K562 (cell line): ENCODE data around the gene TUB. TPM values are rescaled to one million over a fixed set of nuclear protein-coding genes. Genes with fewer than 3 reads are reported as not detected.

Source experiments
- ATAC-seq: fragments of 200-7000 bp; cut with Tn5 transposase; 3 replicates; pipeline ENCODE4 v1.9.1; 2020; ENCODE audit warnings: moderate library complexity
- BruUV-seq: library from RNA; stranded (reverse); fragments of 400-500 nt; replicated peaks from 2 replicates; lab custom pipeline; 2021; lab: Mats Ljungman, UMichigan
- CTCF ChIA-PET: fragments of 300-600 bp; formaldehyde crosslinking; extraction: SDS; loops from one replicate; lab custom pipeline; 2021; ENCODE audit warnings: low intra/inter-chr PET ratio; lab: Yijun Ruan, JAX
- POLR2A ChIA-PET: fragments of 300-600, 350-650 bp; sonication (Branson Sonifier 250); formaldehyde crosslinking; extraction: SDS; loops from one replicate; lab custom pipeline; 2021; ENCODE audit warnings: antibody characterized with exemption, inconsistent platforms; lab: Yijun Ruan, JAX
- DNase-seq, 4 experiments: peaks; one replicate each; pipeline versions ENCODE4 v3.0.0 to v3.0.0-alpha.2; 2011 to 2018; ENCODE audit warnings: low spot score in 3 of 4, mixed read lengths in 3 of 4; ENCODE audit errors: extremely low read depth in 1 of 4
- FAIRE-seq: peaks from 2 replicates; lab custom pipeline; 2011; peaks lifted over from hg19 to GRCh38; lab: Jason Lieb, UNC
- H2AFZ ChIP-seq: 2 replicates; pipeline ENCODE4 v1.6.0; 2011; ENCODE audit warnings: low read depth, low read length, control low read depth, inconsistent platforms
- H3K27ac ChIP-seq: fragments of 200-600 bp; 3 replicates; pipeline ENCODE4 v1.8.0; 2011; ENCODE audit warnings: low read depth, mild to moderate bottlenecking, control low read depth, inconsistent platforms, low read length, moderate library complexity, mixed read lengths; ENCODE audit errors: extremely low read depth
- H3K27me3 ChIP-seq, 2 experiments: fragments of 300-600 bp in 1 of 2; 2 replicates in 1 of 2; 3 replicates in 1 of 2; pipeline versions ENCODE4 v1.6.0 to v1.8.0; 2011; ENCODE audit warnings: inconsistent platforms in 2 of 2, low read length in 2 of 2, mild to moderate bottlenecking in 1 of 2, mixed read lengths in 1 of 2, moderate library complexity in 1 of 2; ENCODE audit not compliant: control insufficient read depth in 2 of 2, insufficient read depth in 2 of 2
- H3K36me3 ChIP-seq: fragments of 300-600 bp; 3 replicates; pipeline ENCODE4 v1.8.0; 2011; ENCODE audit warnings: mild to moderate bottlenecking, low read length, inconsistent platforms; ENCODE audit not compliant: control insufficient read depth, insufficient read depth
- H3K4me1 ChIP-seq, 2 experiments: fragments of 200-600 bp in 1 of 2; replicated peaks in 1 of 2; 2 replicates in 1 of 2; 3 replicates in 1 of 2; pipeline versions ENCODE4 v1.5.1 to v1.8.0; 2011; ENCODE audit warnings: inconsistent platforms in 2 of 2, low read length in 2 of 2, mild to moderate bottlenecking in 1 of 2, mixed read lengths in 1 of 2, moderate library complexity in 1 of 2; ENCODE audit not compliant: control insufficient read depth in 2 of 2, insufficient read depth in 2 of 2
- H3K4me2 ChIP-seq: 2 replicates; pipeline ENCODE4 v1.6.1; 2011; ENCODE audit warnings: low read length, control low read depth, inconsistent platforms, mixed read lengths; ENCODE audit not compliant: insufficient read depth
- H3K4me3 ChIP-seq: fragments of 200-600 bp; sonication (generic), shearing (Covaris generic); 2 replicates; pipeline ENCODE4 v1.5.1; 2016; ENCODE audit warnings: control low read depth, inconsistent platforms
- H3K79me2 ChIP-seq: fragments of 200-600 bp; 3 replicates; pipeline ENCODE4 v1.8.0; 2011; ENCODE audit warnings: low read length, inconsistent platforms; ENCODE audit not compliant: control insufficient read depth, insufficient read depth
- H3K9ac ChIP-seq, 2 experiments: 2 replicates each; pipeline versions ENCODE4 v1.6.0 to v1.6.1; 2011; ENCODE audit warnings: low read depth in 2 of 2, low read length in 2 of 2, control low read depth in 1 of 2, inconsistent platforms in 1 of 2, mild to moderate bottlenecking in 1 of 2, mixed read lengths in 1 of 2; ENCODE audit not compliant: insufficient read depth in 1 of 2
- H3K9me1 ChIP-seq: one replicate; pipeline ENCODE4 v1.6.0; 2011; ENCODE audit warnings: inconsistent platforms, mild to moderate bottlenecking, low read length, moderate library complexity; ENCODE audit not compliant: control insufficient read depth, insufficient read depth
- H3K9me3 ChIP-seq: replicated peaks from 2 replicates; pipeline ENCODE4 v1.5.1; 2011; ENCODE audit warnings: low read depth, low read length, inconsistent platforms; ENCODE audit not compliant: control insufficient read depth, insufficient read depth
- H4K20me1 ChIP-seq: replicated peaks from 2 replicates; pipeline ENCODE4 v1.6.1; 2011; ENCODE audit warnings: low read length, inconsistent platforms, mixed read lengths; ENCODE audit not compliant: control insufficient read depth, insufficient read depth
- BRF2 ChIP-seq: IDR thresholded peaks from 3 replicates; pipeline ENCODE4 v1.6.1; 2011; ENCODE audit warnings: borderline replicate concordance, mild to moderate bottlenecking; ENCODE audit not compliant: insufficient read length, insufficient read depth
- EHMT2 ChIP-seq: fragments of 450-650 bp; IDR thresholded peaks from 2 replicates; pipeline ENCODE4 v1.6.1; 2018; ENCODE audit warnings: antibody characterized with exemption
- KDM4B ChIP-seq, 2 experiments: fragments of 450-650 bp in 1 of 2; sonication (generic) in 1 of 2; IDR thresholded peaks; 2 replicates each; pipeline ENCODE4 v1.6.1; 2016 to 2017; ENCODE audit warnings: borderline replicate concordance in 2 of 2, antibody characterized with exemption in 1 of 2, low read depth in 1 of 2, mild to moderate bottlenecking in 1 of 2
- MAFF ChIP-seq: IDR thresholded peaks from 2 replicates; pipeline ENCODE4 v1.6.1; 2012; ENCODE audit warnings: low read length, improper control_type of control experiment
- PHF21A ChIP-seq: fragments of 450-650 bp; IDR thresholded peaks from 2 replicates; pipeline ENCODE4 v1.6.1; 2017; ENCODE audit warnings: low read depth, borderline replicate concordance
- PHF8 ChIP-seq: fragments of 200-600 bp; sonication (generic); IDR thresholded peaks from 2 replicates; pipeline ENCODE4 v1.6.1; 2012; ENCODE audit warnings: mixed run types, mild to moderate bottlenecking, inconsistent platforms, low read length, moderate library complexity, borderline replicate concordance
- SMAD2 ChIP-seq: fragments of 150-350 bp; IDR thresholded peaks from 2 replicates; pipeline ENCODE4 v1.6.1; 2014; ENCODE audit warnings: low read depth, mild to moderate bottlenecking, low read length
- ZNF217 ChIP-seq: sonication (generic); formaldehyde crosslinking; IDR thresholded peaks from 2 replicates; pipeline ENCODE4 v1.8.0; 2022; ENCODE audit warnings: mild to moderate bottlenecking, missing genetic modification reagents
- ZNF584 ChIP-seq: fragments of 200-800 bp; sonication (Bioruptor generic); IDR thresholded peaks from 2 replicates; pipeline ENCODE4 v1.6.1; 2016; ENCODE audit warnings: low read depth, mild to moderate bottlenecking, missing genetic modification characterization, missing compliant biosample characterization
- ZNF707 ChIP-seq: fragments of 250-450 bp; sonication (Bioruptor Pico); conservative IDR thresholded peaks from 2 replicates; pipeline ENCODE4 v1.8.0; 2022; ENCODE audit warnings: inconsistent platforms, mild to moderate bottlenecking, moderate library complexity
- WGBS: fragments of 100-300 bp; shearing (Covaris generic); methylation state at CpG from one replicate; pipeline ENCODE4 v1.1.6; 2016; ENCODE audit warnings: low coverage, mixed read lengths; ENCODE audit not compliant: insufficient coverage; ENCODE audit errors: missing lambda C conversion rate; 5-methylcytosine and 5-hydroxymethylcytosine counted together
- in situ Hi-C: fragments of 300-500 bp; cut with MboI; formaldehyde crosslinking; loops from 4 replicates; pipeline ENCODE4 v1.15.0; 2018; ENCODE audit warnings: inconsistent platforms, mixed read lengths
- intact Hi-C: fragments of 100-400 bp; cut with micrococcal nuclease; formaldehyde crosslinking; loops from 2 replicates; pipeline ENCODE4 v1.14.2; 2022
- polyA plus RNA-seq, 8 experiments: library from polyadenylated mRNA; depleted of rRNA in 4 of 8; stranded (reverse) in 5 of 8; unstranded in 3 of 8; fragments of >200 nt; fragmentation: Nextera tagmentation in 2 of 8; fragmentation: Illumina TruSeq in 1 of 8; extraction: Ambion mirVana in 2 of 8; extraction: Trizol in 1 of 8; gene quantifications; 2 replicates each; pipeline versions ENCODE4 v1.2.1 to v1.2.3, GENCODE V29; 2011 to 2014; ENCODE audit warnings: inconsistent platforms in 1 of 8, missing spikeins in 1 of 8
- total RNA-seq, 7 experiments: library from RNA; depleted of rRNA in 6 of 7; stranded (reverse); fragments of >200 nt in 6 of 7; fragmentation: Illumina TruSeq in 2 of 7; extraction: Trizol in 2 of 7; gene quantifications; 2 replicates each; pipeline versions ENCODE4 v1.2.1 to v1.2.3, GENCODE V29; 2011 to 2021; ENCODE audit warnings: low replicate concordance in 1 of 7

Gene TUB
- total and polyA plus RNA-seq, 9 of the 15 experiments (the other 6 are each of a cell fraction or from before 2014, with no cell fraction given): not detected

GRCh38 chr11:8036002-8036802 lies 44.8 kb upstream of the TUB start (continued):
- no peak for TF ChIP-seq BRF2
- no peak for TF ChIP-seq EHMT2
- TF ChIP-seq MAFF: no peak
- no peak for TF ChIP-seq ZNF217 (CRISPR knock-in tag)
- TF ChIP-seq ZNF707 (CRISPR knock-in tag): no peak
- TF ChIP-seq SMAD2: no peak
- TF ChIP-seq ZNF584 (CRISPR knock-in tag): no peak
- no peak for TF ChIP-seq KDM4B (IDR thresholded peaks at IDR 0.05; ENCODE audit: borderline replicate concordance in 2 of 2, low read depth in 1 of 2)

GRCh38 chr11:8036986-8037385 lies 44.0 kb upstream of the TUB start:
- Histone ChIP-seq H2AFZ (no peak overlapping the region), H3K9me3 (no peaks in the 10 kb centered on the region), H3K4me2 (no peak overlapping the region)
- intact Hi-C loops: no loop called here
- DNase-seq: no peak
- no peak for TF ChIP-seq PHF21A
- no peak for TF ChIP-seq PHF8
- TF ChIP-seq, all 486 proteins: peak for 0
- Histone ChIP-seq H4K20me1 (peaks cover 12% of the 10 kb centered on the region), H3K9me1 (no peaks in the 10 kb centered on the region), H3K4me1 (no peaks in the 10 kb centered on the region), H3K4me3 (no peak overlapping the region), H3K79me2 (no peaks in the 10 kb centered on the region), H3K27ac (no peak overlapping the region), H3K9ac (no peak overlapping the region), H3K36me3 (no peaks in the 10 kb centered on the region), H3K27me3 (peaks cover 8 to 29% of the 10 kb centered on the region in 2 experiments; a peak in 4 of 5 replicates)
- no TSS peak for BruUV-seq
- FAIRE-seq (no peak), ATAC-seq (no peak)
- CTCF ChIA-PET: no interaction called here
- 0% methylated on average over 5 of the region's 5 CpGs for WGBS
- POLR2A ChIA-PET: interaction anchor here (0.7 kb wide), 1 partner anchor 159 kb away, joined by 3 read pairs; no protein-coding TSS in a partner anchor
- in situ Hi-C loops: no loop called here
